ENCODE data around the gene PDCD11.

Gene PDCD11

DNA sequence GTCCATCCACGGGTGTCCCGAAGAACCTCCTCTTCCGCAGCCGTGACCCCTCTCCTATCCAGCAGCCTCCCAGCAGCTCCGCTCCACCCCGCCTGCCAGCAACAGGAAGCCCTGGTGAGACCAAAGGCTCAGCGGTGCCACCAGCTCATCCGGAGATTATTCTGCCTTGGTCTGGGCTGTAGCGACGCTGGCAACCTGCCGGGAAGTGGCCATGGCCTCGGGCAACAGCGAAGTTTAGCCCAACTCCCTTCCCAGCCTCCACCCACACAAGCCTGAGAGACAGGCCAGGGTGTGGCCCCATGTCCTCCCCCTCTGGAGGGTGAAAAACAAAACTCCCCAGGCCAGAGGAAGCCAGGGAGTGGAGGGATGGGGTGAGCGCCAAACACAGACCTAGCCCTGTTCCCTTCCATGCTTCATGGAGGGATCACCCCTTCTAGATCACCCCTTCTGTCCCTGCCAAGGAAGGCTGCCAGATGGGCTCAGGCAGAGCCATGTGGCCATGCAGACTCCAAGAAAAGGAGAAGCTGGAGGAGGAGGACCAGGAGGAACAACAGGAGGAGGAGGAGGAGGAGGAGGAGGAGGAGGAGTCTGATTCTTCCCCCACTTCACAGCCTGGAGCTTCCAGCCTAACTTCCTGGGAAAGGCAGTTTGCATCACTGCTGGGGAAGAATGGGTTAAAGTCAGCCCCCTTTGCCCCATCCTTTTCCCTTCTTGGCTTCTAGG lies 54.8 kb downstream of the PDCD11 start:
- no peak for DNase-seq (ENCODE audit: low read depth in 2 of 2)

DNA sequence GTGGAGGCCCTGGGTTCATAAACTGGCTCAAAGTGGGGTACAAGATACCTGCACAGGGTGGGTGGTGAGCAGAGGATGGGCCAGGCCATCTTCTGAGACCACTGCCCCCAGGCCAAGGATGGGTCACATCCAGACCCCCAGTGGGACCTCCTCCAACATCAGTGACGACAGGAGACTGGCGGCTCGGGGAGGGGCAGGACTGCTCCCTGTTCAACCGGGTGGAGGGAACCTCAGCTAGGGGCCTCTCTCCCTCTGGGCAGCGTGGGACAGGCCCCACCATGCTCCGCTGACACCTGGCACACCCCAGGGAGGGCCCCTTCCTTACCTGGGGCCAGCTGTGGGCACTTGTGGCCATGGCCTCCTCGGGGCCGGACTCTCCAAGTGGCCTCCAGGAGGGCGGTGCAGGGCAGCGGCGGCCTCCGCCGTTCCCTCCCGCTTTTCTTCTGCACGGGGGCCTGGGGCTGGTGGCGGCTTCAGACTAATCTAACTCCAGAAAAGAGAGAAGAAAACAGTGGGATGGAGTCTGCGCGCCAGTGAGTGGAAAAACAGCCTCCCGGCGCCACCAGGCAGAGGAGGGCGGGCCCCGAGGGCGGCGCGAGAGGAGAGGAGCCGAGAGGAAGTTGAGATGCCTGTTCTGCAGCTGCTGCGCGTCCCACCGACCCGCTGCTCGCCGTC lies 55.5 kb downstream of the PDCD11 start, which contains the start of gene CALHM2:
Gene CALHM2, minus strand, starts transcription at position 540 of the 675 bp plus-strand sequence. CDS start 2,429 bp downstream, outside the sequence.
- peak; percentile 19 to 23 for DNase-seq (ENCODE audit: low read depth in 2 of 2)

DNA sequence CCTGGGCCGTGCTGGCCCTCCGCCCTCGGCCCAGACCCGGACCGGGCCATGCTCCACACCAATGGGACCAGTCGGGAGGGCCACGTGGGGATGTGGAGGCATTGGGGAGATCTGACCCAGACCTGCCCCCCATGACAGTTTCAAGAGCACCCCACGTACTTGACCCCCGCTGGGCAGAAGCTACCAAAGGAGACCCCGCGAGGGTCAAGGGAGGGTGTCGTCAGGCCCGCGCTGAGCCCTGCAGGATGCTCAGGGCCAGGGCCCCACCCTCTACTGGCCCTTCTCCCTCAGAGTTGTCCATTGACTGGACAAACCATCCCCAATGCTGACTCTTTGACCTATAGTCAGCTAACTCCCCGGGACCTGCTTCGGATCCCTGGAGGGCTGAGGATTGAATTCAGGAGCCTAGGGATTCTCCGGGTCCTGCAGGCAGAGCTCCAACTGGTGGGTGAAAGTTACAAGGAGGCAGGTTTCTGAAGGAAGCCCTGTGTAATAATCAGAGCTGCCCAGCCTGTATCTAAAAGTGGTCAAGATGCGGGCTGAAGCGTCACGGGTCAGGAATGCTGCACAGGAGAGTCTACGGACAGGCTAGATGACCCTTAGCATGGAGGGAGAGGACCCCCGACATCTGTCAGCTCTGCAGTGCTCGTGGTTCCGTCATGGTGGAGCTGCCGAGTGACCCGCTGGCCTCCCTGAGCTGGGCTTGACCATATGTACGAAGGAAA lies 56.2 kb downstream of the PDCD11 start:
- no peak for DNase-seq (ENCODE audit: low read depth in 2 of 2)

DNA sequence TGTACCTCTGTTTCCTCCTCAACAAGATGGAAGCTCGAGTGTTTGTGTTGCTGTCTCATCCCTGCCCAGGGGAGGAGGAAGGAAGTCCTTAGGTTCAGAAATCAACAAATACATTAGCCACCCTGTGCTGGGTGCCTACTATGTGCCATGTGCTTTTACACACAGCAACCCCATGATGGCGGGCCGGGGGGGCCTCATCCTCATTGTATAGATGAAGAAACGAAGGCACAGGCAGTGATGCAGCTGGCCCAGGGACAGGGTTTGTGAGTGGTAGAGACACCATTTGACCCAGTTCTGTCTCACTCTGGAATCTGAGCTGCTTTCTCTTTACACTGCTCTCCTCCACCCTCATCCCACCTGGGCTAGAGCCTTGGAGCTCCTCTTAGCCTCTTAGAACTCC lies 57.6 kb downstream of the PDCD11 start:
- DNase-seq (ENCODE audit: low read depth in 2 of 2), result no peak

DNA sequence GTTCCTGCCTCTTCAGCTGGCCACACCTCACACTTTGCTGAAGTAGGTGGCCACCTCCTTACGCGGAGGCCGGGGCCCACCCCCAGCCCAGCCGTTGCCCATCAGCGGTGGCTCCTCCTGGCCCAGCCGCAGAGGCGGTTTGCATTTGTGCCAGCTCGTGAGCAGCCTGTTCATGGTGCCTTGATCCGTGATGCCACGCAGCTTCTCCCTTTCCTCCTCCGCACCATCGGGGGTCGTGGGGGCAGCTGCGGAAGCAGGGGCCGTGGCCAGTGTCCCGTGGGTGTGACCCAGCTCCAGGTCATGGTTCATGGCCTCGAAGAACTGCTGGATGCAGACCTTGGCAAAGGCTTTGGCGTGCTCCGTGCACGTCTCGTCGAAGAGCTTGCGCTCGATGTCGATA lies 58.8 kb downstream of the PDCD11 start:
- no peak for DNase-seq (ENCODE audit: low read depth in 2 of 2)

DNA sequence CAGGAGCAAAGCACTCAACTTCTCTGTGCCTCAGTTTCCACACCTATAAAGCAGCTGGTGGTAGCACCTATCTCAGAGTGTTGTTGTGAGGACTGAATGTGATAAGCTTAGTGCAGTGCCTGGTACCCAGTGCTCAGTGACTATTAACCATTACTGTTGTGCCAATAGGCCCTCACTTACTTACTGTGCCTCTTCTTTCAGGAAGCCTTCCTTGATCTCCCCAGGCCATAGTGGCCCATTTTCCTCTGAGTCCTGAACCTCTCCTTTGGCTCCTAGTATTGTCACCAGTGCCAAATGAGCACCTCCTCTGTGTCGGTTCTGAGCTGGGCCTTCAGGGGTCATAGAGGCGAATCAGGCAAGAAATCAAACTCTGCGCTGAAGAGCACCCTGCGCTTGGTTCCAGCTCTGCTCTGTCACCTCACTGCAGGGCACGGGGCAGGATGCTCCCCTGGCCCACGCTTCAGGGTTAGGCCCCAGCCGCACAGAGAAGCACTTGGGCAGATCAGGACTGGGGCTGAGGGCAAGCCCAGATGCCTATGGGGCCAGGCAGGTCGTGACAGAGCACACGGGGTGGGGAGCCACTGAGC lies 59.7 kb downstream of the PDCD11 start:
- DNase-seq (ENCODE audit: low read depth in 2 of 2), result no peak

DNA sequence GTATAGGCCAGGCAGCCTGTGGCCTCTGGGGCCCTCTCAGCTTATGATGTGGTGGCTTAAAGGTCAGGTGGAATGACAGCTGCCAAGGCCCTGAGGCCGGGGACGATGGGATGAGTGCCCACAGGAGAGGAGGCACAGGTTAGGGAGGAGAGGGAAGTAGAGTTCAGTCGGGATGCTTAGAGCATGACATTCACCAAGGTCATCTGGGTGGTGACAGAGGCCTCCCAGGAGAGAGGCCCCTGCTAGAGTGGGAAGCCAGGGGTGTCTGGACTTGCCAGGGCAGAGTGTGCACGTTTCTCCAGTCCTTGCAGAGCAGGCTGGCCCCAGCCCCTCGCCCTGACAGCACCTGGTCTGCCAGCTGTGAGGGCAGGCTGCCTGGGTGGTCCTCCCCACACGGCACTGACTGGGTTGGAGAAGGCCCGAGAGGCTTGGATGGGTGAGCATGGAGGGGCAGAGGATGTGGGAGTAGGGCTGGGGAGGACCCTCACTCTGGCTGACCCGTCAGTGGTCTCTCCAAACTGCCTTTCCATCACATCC lies 60.8 kb downstream of the PDCD11 start:
- DNase-seq (ENCODE audit: low read depth in 2 of 2), result no peak

DNA sequence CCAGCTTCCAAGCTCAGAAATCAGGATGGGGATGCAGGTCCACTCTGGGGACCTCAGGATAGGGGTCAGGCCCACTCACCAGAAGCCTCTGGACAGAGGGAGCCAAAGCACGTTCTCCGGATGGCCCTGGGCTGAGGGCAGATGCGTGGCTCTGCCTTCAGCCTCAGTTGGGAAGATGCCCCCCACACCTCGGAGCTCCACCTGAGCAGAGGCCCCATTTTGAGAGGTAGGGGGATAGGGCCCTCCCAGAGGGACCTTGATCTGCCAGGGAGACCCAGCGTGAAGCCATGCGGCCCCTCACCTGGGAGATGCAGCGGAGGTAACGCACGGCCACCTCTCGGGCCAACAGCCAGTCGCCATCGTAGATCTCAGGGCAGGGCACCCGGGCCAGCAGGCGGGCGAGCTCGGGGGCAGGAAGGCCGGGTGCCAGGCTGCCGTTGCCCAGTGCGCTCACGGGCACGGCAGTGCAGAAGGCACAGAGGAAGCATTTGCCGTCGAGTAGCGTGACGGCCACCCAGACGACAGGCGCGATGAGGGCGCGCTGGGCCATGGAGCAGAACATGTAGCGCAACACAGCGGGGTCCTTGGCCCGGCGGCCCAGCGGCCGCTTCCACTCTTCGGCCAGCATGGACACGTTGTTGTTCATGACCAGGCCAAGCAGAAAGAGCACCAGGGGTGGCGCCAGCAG lies 61.6 kb downstream of the PDCD11 start:
- no peak for DNase-seq (ENCODE audit: low read depth in 2 of 2)

DNA sequence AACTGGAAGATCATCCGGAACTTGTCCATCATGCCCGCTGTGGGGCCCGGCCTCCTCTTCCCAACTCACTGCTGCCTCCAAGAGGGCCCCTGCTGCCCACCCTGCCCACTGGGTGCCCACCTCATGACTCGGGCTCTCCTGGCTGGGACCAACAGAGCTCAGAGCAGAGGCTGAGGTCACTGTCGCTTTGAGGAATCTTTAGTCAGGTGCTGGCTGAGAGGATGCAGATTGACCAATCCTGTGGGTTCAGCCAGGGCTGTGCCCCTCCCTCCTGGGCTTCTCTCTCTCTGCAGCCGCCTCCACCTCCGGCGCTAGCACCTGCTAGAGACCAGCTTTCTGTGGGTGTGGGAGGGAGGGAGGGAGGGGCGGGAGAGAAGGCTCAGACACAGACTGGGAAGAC lies 62.3 kb downstream of the PDCD11 start, which contains the start of gene CALHM1:
Gene CALHM1, minus strand, starts transcription at position 181 of the 400 bp plus-strand sequence. Its CDS starts 149 bp downstream, at position 32.
- no peak for DNase-seq (ENCODE audit: low read depth in 2 of 2)

DNA sequence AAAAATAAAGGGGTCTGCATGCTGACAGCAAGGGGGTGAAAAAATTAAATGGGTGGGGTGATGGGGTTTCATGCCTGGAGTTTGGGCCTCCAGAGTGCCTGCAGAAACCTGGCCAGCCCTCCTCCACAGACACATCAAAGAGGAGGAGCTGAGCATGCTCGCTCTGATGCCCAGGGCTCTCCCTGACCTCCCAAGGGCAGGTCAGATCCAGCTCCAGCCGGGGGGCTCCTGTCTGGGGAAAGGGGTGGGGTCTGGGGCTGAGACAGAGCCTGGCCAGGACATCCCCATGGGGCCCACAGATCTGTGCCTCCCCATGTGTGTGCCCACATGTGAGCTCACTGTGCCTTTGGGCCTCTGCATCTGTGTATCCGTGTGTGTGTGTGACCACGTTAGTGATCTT lies 63.2 kb downstream of the PDCD11 start:
- no peak for DNase-seq (ENCODE audit: low read depth in 2 of 2)

DNA sequence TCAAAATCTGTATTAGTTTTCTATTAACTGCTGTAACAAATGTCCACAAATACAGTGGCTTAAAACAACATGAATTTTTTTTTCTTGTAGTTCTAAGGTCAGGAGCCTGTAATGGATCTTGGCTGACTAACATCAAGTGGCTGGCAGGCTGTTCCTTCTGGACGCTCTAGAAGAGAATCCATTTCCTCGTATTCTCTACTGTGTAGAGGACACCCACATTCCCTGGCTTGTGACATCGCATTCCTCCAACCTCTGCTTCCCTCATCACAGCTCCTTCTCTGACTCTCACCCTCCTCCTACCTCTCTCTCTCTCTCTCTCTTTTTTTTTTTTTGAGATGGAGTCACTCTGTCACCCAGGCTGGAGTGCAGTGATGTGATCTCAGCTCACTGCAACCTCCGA lies 67.1 kb downstream of the PDCD11 start:
- no peak for DNase-seq (ENCODE audit: low read depth in 2 of 2)

DNA sequence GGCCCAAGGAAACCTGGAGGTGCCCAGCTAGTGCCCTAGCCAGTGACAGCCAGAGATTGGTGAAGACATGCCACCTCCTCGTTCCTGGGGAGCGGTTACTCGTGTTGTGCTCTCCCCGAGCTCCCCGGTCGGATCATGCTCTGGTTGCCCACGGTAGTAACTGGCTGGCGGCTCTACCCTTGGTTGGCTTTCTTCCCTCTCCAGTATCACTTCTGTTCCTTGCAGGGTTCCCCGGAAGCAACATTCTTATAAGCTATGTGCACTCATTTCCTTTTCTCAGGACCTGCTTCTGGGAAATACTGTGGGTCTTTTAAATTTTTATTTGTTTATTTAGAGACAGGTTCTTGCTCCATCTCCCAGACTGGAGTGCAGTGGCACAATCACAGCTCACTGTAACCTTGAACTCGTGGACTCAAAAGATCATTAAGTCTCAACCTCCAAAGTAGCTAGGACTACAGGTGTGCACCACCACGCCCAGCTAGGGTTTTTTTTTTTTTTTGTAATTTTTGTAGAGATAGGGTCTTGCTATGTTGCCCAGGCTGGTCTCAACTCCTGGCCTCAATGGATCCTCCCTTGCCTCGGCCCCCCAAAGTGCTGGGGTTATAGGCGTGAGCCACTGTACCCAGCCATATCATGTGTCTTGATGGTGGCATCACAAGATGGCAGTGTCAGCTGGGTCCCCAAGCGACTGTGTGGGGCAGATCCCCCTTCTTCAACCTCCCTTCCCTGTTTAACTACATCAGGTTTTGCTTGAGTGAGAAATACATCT lies 69.2 kb downstream of the PDCD11 start:
- no peak for DNase-seq (ENCODE audit: low read depth in 2 of 2)

DNA sequence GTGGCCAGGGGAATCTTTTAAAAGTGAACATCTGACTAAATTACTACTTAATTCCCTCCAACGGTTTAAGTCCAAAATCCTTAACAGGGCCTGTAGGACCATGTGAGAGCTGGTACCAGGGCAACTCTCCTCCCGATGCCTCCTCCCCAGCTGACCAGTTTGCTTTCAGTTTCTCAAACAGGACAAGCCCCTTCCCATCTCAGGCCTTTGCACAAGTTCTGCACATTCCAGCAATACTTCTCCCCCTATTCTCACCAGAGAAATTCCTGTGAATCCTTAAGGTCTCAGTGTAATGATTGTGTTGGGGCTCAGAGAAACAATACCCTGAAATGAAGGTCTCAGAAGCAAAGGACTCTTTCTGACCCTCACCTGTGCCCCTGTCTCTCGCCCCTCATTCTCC lies 70.3 kb downstream of the PDCD11 start:
- DNase-seq (ENCODE audit: low read depth in 2 of 2), result no peak

DNA sequence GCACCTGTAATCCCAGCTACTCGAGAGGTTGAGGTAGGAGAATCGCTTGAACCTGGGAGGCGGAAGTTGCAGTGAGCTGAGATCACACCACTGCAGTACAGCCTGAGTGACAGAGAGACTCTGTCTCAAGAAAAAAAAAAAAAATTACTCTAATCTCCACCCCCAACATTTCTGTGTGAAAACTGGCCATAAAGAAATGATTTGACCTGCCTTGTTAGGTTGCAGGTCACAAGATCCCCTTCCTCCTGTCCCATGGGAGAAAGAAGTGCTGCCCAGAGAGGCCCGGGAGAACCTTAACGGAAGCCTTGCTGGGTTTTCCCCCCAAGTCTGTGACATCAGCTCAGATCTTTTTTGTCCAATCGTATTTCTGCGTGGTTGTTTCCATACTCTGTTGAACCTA lies 71.0 kb downstream of the PDCD11 start:
- no peak for DNase-seq (ENCODE audit: low read depth in 2 of 2)

DNA sequence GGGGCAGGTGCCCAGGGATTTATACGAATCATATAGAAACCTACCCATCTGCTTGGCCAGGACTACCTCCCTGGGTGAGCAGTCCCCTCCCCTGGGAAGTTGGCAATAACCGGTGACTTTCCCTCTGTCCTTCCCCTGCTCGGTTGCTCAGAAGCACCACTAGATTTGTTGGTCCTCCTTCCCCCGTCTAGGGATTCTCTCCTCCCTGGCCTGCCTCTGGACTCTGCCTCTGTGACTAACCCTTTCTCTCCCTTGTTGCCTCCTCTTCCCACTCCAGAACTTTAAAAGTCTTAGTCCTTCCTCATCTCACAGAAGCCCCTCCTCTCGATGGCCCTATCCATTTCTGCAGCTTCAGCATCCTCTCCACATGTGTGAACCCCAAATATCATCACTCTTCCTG lies 72.8 kb downstream of the PDCD11 start:
- no peak for DNase-seq (ENCODE audit: low read depth in 2 of 2)

DNA sequence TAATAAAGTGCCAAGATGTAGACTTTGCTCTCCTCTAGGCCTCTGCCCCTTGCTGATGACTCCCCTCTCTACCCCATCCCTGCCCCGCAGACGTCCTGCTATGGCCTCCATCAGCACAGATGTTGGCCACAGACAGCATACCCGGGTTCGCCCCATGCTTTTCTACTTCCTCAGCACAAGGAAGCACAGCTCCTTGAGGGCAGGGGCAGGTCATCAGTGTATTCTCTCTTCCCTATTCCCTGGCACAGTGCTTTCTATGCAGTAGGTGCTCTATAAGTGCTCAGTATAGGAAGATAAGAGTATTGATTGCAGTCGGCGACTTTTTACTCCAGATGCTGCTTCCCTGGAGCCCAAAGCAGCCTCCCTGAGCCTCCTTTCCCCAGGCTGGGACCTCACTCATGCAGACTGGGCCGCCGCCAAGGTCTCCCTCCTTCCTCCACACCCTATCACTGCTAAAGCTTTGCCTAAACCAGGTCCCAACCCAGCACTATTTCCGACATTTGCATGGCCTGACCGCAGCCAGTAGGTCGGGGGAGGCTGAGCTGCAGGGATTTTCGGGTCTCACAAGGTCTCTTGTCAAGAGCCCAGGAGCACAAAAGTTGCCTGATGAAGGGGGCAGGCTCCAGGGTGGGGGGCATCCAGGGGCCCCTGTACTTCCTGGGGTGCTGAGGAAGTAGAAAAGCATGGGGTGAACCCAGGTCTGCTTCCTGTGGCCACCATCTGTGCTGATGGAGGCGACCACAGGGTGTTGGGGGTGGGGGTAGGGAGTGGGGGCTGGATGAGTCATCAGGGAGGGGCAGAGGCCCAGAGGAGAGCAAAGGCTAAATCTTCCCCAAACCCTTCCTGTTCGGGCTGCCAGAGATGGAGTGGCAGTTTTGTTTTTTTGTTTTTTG lies 74.6 kb downstream of the PDCD11 start:
- DNase-seq (ENCODE audit: low read depth in 2 of 2), result peak in 1 of 2 donors; percentile 41

DNA sequence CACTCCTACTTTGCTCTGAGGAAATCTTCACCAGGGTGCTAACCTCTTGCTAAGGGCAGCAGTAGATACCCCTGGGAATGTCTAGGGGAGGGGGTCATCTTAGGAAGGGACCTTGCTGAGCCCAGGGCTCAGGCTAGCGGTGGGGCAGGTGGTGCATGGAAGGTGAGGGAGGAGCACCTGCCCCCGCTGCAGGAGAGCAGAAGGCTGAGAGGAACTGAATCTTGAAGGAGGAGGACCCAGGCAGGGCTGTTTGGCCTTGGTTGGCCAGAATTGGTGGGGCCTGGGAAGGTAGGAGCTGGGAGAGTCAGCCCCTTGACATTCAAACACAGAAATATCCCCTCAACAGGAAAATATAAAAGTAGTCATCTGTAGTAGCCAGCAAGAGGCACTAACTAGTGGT lies 75.6 kb downstream of the PDCD11 start:
- DNase-seq (ENCODE audit: low read depth in 2 of 2), result no peak

DNA sequence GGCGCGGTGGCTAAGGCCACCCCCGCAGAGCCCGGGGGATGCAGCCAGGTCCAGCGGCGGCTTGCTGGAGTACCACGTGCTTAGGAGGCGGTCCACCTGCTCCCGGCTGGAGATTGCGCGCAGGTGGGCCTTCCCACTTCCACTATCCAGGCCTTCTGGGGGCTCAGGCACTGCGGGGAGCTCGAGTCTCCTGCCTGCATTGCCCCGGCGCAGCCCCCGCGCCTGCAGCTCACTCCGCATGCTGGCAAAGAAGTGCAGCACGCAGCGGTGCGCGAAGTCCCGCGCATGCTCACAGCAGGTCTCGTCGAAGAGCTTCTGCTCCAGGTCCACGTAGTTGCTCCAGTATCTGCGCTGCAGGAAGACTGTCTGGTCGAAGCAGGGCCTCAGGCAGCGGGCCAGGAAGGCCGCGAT lies 76.8 kb downstream of the PDCD11 start:
- no peak for DNase-seq (ENCODE audit: low read depth in 2 of 2)

DNA sequence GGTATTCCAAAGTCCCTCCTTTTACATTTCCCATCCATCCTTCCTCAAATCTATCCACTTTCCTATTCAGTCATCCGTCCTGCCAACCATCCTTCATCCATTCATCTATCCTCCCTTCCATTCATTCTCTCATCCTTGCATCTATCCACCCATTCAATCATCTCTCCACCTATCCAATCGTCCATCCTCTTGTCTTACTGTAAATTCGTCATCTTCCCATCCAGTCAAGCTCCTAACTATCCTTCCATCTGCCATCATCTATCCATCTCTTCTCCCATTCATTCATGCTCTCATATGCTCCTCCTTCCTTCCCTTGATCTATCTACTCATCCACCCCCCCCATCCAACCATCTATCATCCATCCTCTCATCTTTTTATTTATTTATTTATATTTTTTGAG lies 77.7 kb downstream of the PDCD11 start:
- DNase-seq (ENCODE audit: low read depth in 2 of 2), result no peak

DNA sequence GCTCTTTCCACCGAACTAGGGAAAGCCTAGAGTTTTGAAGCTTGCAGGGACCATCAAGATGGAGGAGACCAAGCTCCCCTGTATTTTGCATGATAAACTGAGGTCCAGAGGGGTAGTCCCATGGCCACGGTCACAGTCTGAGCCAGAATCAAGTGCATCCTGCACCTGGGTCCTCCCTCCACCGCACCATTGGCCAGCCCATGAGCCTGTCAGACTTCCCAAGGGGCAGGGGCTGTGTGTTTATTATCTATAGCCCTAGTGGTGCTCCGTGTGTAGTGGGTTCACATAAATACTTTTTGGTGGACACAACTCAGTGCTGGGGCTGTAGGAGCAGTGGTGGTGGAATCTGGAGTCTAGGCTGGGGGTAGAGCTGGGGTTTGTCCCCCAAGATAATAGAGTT lies 79.0 kb downstream of the PDCD11 start:
- DNase-seq (ENCODE audit: low read depth in 2 of 2), result no peak

Data from stimulated activated CD4-positive, alpha-beta T cell treated with anti-CD3 and anti-CD28 coated beads, Interleukin-1b, Interleukin-23, amount 100 ng/mL, for 1 hour (primary cell).